B cell (primary cell): ENCODE results near the gene CNNM4. TPM values are rescaled to one million over a fixed set of nuclear protein-coding genes. Genes with fewer than 3 reads are reported as not detected.
"Not testable (repeated sequence)": the region's sequence is repeated elsewhere in the genome, so short reads cannot be mapped to it uniquely, and the experiment has no call there.

ENCODE experiments used
- ATAC-seq: fragments of 200-7000 bp; cut with Tn5 transposase; one replicate; pipeline ENCODE4 v1.10.0; 2021; ENCODE audit warnings: low read depth, mild to moderate bottlenecking, moderate number of reproducible peaks, moderate library complexity
- CTCF ChIA-PET: fragments of 350-600 bp; sonication (Branson Sonifier 250); formaldehyde crosslinking; loops from one replicate; lab custom pipeline; 2021; ENCODE audit warnings: antibody characterized with exemption, inconsistent platforms; lab: Charles Lee
- POLR2A ChIA-PET: fragments of 350-600 bp; sonication (Branson Sonifier 250); formaldehyde crosslinking; loops from one replicate; lab custom pipeline; 2021; ENCODE audit warnings: antibody characterized with exemption; lab: Charles Lee
- DNase-seq: peaks from one replicate; pipeline ENCODE4 v3.0.0; 2013
- H2AFZ ChIP-seq: 2 replicates; pipeline ENCODE4 v1.6.1; 2012; ENCODE audit warnings: mild to moderate bottlenecking, low read depth, low read length; ENCODE audit not compliant: insufficient read depth, poor library complexity, severe bottlenecking
- H3K27ac ChIP-seq, 2 donors: 1 replicate in 1 of 2; 2 replicates in 1 of 2; pipeline ENCODE4 v1.5.1; 2012 to 2013; ENCODE audit warnings: low read length in 2 of 2, mild to moderate bottlenecking in 2 of 2, moderate library complexity in 1 of 2
- H3K27me3 ChIP-seq, 4 experiments: fragments of 200-600 bp in 1 of 4; sonication (generic) in 1 of 4; replicated peaks in 1 of 4; 1 replicate in 2 of 4; 2 replicates in 2 of 4; pipeline versions ENCODE4 v1.6.1 to v1.7.0; 2013 to 2016; ENCODE audit warnings: low read length in 3 of 4, mild to moderate bottlenecking in 2 of 4, mixed read lengths in 1 of 4, moderate library complexity in 1 of 4; ENCODE audit not compliant: insufficient read depth in 4 of 4, control insufficient read depth in 3 of 4; ENCODE audit errors: control extremely low read depth in 1 of 4
- H3K36me3 ChIP-seq, 2 experiments: replicated peaks in 1 of 2; 1 replicate in 1 of 2; 2 replicates in 1 of 2; pipeline versions ENCODE4 v1.6.1 to v1.7.1; 2013; ENCODE audit warnings: low read length in 1 of 2; ENCODE audit not compliant: insufficient read depth in 2 of 2, control insufficient read depth in 1 of 2; ENCODE audit errors: control extremely low read depth in 1 of 2, extremely low read depth in 1 of 2
- H3K4me1 ChIP-seq, 2 donors: fragments of 200-600 bp in 1 of 2; sonication (generic) in 1 of 2; 1 replicate in 1 of 2; 2 replicates in 1 of 2; pipeline versions ENCODE4 v1.5.1 to v1.6.1; 2013 to 2017; ENCODE audit warnings: low read length in 2 of 2; ENCODE audit not compliant: control insufficient read depth in 2 of 2, insufficient read depth in 2 of 2
- H3K4me2 ChIP-seq: replicated peaks from 2 replicates; pipeline ENCODE3; 2012; ENCODE audit warnings: mild to moderate bottlenecking, low read depth, low read length; ENCODE audit not compliant: poor library complexity, severe bottlenecking
- H3K4me3 ChIP-seq, 5 experiments: fragments of 200-600 bp in 1 of 5; sonication (generic) in 1 of 5; 1 replicate in 3 of 5; 2 replicates in 2 of 5; pipeline versions ENCODE4 v1.5.1 to v1.7.0; 2011 to 2016; ENCODE audit warnings: low read length in 4 of 5, mild to moderate bottlenecking in 4 of 5, low read depth in 2 of 5, control low read depth in 1 of 5, moderate library complexity in 1 of 5; ENCODE audit not compliant: insufficient read depth in 1 of 5; ENCODE audit errors: control extremely low read depth in 1 of 5, extremely low read depth in 1 of 5
- H3K79me2 ChIP-seq: fragments of 200-600 bp; sonication (generic); one replicate; pipeline ENCODE4 v1.6.0; 2016; ENCODE audit warnings: low read length; ENCODE audit not compliant: control insufficient read depth, insufficient read depth
- H3K9ac ChIP-seq: fragments of 200-600 bp; sonication (generic); 2 replicates; pipeline ENCODE4 v1.6.1; 2017; ENCODE audit warnings: mild to moderate bottlenecking, low read length, moderate library complexity
- H3K9me3 ChIP-seq, 3 donors: one replicate each; pipeline versions ENCODE4 v1.6.1 to v1.7.1; 2013; ENCODE audit warnings: low read length in 2 of 3; ENCODE audit not compliant: control insufficient read depth in 2 of 3, insufficient read depth in 1 of 3; ENCODE audit errors: control extremely low read depth in 1 of 3
- H4K20me1 ChIP-seq: 2 replicates; pipeline ENCODE4 v1.6.0; 2012; ENCODE audit warnings: mild to moderate bottlenecking, low read length; ENCODE audit not compliant: insufficient read depth, control insufficient read depth, poor library complexity, severe bottlenecking
- H3K27ac Mint-ChIP-seq: one replicate; pipeline ENCODE4 v1.8.0; 2021; ENCODE audit warnings: mixed read lengths
- H3K27me3 Mint-ChIP-seq: one replicate; pipeline ENCODE4 v1.8.0; 2021; ENCODE audit warnings: mixed read lengths
- H3K4me1 Mint-ChIP-seq: one replicate; pipeline ENCODE4 v1.8.0; 2021; ENCODE audit warnings: mixed read lengths
- H3K4me3 Mint-ChIP-seq: one replicate; pipeline ENCODE4 v1.8.0; 2021; ENCODE audit warnings: mixed read lengths
- H3K9me3 Mint-ChIP-seq: one replicate; pipeline ENCODE4 v1.8.0; 2022; ENCODE audit warnings: mixed read lengths; ENCODE audit not compliant: insufficient read depth
- CTCF ChIP-seq: fragments of 200-600 bp; IDR thresholded peaks from one replicate; pipeline ENCODE4 v1.8.0; 2022; ENCODE audit warnings: antibody characterized with exemption, mild to moderate bottlenecking
- EZH2 ChIP-seq: IDR thresholded peaks from 2 replicates; pipeline ENCODE4 v1.6.1; 2012; ENCODE audit warnings: borderline replicate concordance, low read depth, mild to moderate bottlenecking, moderate library complexity, low read length; ENCODE audit not compliant: insufficient read depth, poor library complexity, severe bottlenecking
- WGBS: methylation state at CpG from one replicate; pipeline ENCODE4 v1.1.5; 2013; ENCODE audit warnings: missing lambda C conversion rate; ENCODE audit not compliant: insufficient coverage; 5-methylcytosine and 5-hydroxymethylcytosine counted together
- intact Hi-C: fragments of 100-400 bp; cut with micrococcal nuclease; formaldehyde crosslinking; loops from one replicate; pipeline ENCODE4 v1.10.0; 2022
- polyA plus RNA-seq: library from polyadenylated mRNA; depleted of rRNA; stranded (reverse); fragments of >200 nt; gene quantifications from 2 replicates; pipeline ENCODE4 v1.2.3, GENCODE V29; 2012
- total RNA-seq, 2 donors: library from RNA; stranded (reverse); fragments of 120-200 nt in 1 of 2; gene quantifications; 1 replicate in 1 of 2; 2 replicates in 1 of 2; pipeline versions ENCODE4 v1.2.3 to v1.2.4, GENCODE V29; 2013 to 2022

The CNNM4 gene
- total and polyA plus RNA-seq, 2 donors (not counting 1 experiment from before 2014, with no cell fraction given), result 15.1 to 24.0 TPM

- no peaks in the 10 kb centered on the region for H3K9me3 ChIP-seq
- H4K20me1 ChIP-seq, result no peaks in the 10 kb centered on the region
- peaks cover 9% of the 10 kb centered on the region for H3K79me2 ChIP-seq
- CTCF ChIA-PET, result no interaction called here
- POLR2A ChIA-PET, result no interaction called here
- intact Hi-C loops, result no loop called here
- H3K4me3 Mint-ChIP-seq, result no peak overlapping the region
- peaks cover 2% of the 10 kb centered on the region for H3K4me1 Mint-ChIP-seq
- H3K4me1 ChIP-seq, result no peaks in the 10 kb centered on the region
- no peak overlapping the region for H3K27ac ChIP-seq
- WGBS, result 95% methylated on average over 4 of the region's 6 CpGs
- H3K9ac ChIP-seq, result no peak overlapping the region
- H3K4me3 ChIP-seq, result no peak overlapping the region
- TF ChIP-seq EZH2, result no peak
- TF ChIP-seq CTCF, result no peak
- peaks cover 0 to 23% of the 10 kb centered on the region in 2 experiments for H3K36me3 ChIP-seq
- DNase-seq (no peak), ATAC-seq (no peak)
- no peaks in the 10 kb centered on the region for H3K27me3 ChIP-seq
- H3K4me2 ChIP-seq, result no peak overlapping the region
- H2AFZ ChIP-seq, result no peak overlapping the region
- no peaks in the 10 kb centered on the region for H3K9me3 Mint-ChIP-seq
- no peaks in the 10 kb centered on the region for H3K27me3 Mint-ChIP-seq
- no peak overlapping the region for H3K27ac Mint-ChIP-seq
Measured at GRCh38 chr2:96795076-96795475, 34.4 kb downstream of the CNNM4 start.

DNA sequence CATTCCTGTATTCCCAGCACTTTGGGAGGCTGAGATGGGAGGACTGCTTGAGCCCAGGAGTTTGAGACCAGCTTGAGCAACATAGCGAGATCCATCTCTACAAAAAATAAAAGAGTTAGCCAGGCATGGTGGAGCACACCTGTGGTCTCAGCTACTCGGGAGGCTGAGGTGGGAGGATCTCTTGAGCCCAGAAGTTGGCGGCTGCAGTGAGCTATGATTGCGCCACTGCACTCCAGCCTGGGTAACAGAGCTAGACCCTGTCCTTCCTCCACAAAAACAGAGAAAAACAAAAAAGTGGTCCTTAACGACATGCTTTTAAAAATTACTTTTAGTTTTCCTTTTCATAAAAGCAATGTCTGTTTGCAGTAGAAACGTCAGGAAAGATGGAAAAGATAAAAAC is 35.8 kb downstream of the CNNM4 start:
- not testable (repeated sequence) for H3K9ac ChIP-seq, H2AFZ ChIP-seq

More for the DNA sequence above, 35.8 kb downstream of the CNNM4 start:
- intact Hi-C loops, ATAC-seq, H3K4me3 ChIP-seq, H3K27ac ChIP-seq, H4K20me1 ChIP-seq, H3K27ac Mint-ChIP-seq, H3K27me3 ChIP-seq, POLR2A ChIA-PET, DNase-seq, H3K27me3 Mint-ChIP-seq, H3K4me3 Mint-ChIP-seq, H3K4me2 ChIP-seq, H3K9me3 Mint-ChIP-seq, H3K9me3 ChIP-seq, CTCF ChIA-PET, H3K4me1 Mint-ChIP-seq: not testable (repeated sequence)
- Histone ChIP-seq H3K4me1 (peaks cover 11% of the 10 kb centered on the region in 2 donors), H3K36me3 (peaks cover 0 to 26% of the 10 kb centered on the region in 2 experiments), H3K79me2 (peaks cover 13% of the 10 kb centered on the region)
- 83% methylated on average over 3 of the region's 6 CpGs for WGBS
